ENCODE measurements around the gene ATPAF1.

DNA sequence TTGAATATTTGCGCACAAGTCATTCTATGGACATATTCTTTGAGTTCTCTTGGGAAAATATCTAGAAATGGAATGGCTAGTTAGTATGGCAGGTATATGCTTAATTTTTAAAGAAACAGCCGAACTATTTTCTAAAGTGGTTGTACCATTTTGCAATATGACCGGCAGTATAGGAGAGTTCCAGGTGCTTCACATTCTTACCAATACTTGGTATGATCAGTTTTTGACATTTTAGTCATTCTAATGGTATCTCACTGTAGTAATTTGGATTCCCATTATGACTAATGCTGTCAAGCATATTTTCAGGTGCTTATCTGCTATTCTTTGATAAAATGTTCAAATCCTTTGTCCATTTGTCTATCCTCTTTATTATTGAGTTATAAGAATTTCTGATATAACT, 20.6 kb downstream of the ATPAF1 start:
- no peak for TF ChIP-seq POLR2A (IDR thresholded peaks at IDR 0.05)
- TF ChIP-seq, protein P1, sequence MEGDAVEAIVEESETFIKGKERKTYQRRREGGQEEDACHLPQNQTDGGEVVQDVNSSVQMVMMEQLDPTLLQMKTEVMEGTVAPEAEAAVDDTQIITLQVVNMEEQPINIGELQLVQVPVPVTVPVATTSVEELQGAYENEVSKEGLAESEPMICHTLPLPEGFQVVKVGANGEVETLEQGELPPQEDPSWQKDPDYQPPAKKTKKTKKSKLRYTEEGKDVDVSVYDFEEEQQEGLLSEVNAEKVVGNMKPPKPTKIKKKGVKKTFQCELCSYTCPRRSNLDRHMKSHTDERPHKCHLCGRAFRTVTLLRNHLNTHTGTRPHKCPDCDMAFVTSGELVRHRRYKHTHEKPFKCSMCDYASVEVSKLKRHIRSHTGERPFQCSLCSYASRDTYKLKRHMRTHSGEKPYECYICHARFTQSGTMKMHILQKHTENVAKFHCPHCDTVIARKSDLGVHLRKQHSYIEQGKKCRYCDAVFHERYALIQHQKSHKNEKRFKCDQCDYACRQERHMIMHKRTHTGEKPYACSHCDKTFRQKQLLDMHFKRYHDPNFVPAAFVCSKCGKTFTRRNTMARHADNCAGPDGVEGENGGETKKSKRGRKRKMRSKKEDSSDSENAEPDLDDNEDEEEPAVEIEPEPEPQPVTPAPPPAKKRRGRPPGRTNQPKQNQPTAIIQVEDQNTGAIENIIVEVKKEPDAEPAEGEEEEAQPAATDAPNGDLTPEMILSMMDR (IDR thresholded peaks at IDR 0.05 in 8 of 11, conservative IDR thresholded peaks at IDR 0.05 in 3 of 11), result no peak
